Activated B cell treated with CpG ODN at 0.5 μM for 24 hours (primary cell): ENCODE measurements around the gene GRHL1. TPM values are rescaled to one million over a fixed set of nuclear protein-coding genes. Genes with fewer than 3 reads are reported as not detected.
"Not testable (repeated sequence)": the region's sequence is repeated elsewhere in the genome, so short reads cannot be mapped to it uniquely, and the experiment has no call there.

Experiments
- ATAC-seq: fragments of 200-7000 bp; cut with Tn5 transposase; one replicate; pipeline ENCODE4 v1.10.0; 2021; ENCODE audit warnings: low read depth, mild to moderate bottlenecking, moderate library complexity
- CTCF ChIA-PET: fragments of 350-600 bp; sonication (Branson Sonifier 250); formaldehyde crosslinking; loops from one replicate; lab custom pipeline; 2021; ENCODE audit warnings: antibody characterized with exemption; lab: Charles Lee
- POLR2A ChIA-PET: fragments of 350-600 bp; sonication (Branson Sonifier 250); formaldehyde crosslinking; loops from one replicate; lab custom pipeline; 2021; ENCODE audit warnings: antibody characterized with exemption; lab: Charles Lee
- DNase-seq: peaks from one replicate; pipeline ENCODE4 v3.0.0; 2022
- H3K27ac Mint-ChIP-seq: one replicate; pipeline ENCODE4 v1.8.0; 2020; ENCODE audit warnings: mixed read lengths
- H3K27me3 Mint-ChIP-seq: one replicate; pipeline ENCODE4 v1.8.0; 2021; ENCODE audit warnings: mixed read lengths
- H3K36me3 Mint-ChIP-seq: one replicate; pipeline ENCODE4 v1.8.0; 2021; ENCODE audit warnings: low read depth, mixed read lengths
- H3K4me1 Mint-ChIP-seq: one replicate; pipeline ENCODE4 v1.8.0; 2021; ENCODE audit warnings: mixed read lengths
- H3K4me3 Mint-ChIP-seq: one replicate; pipeline ENCODE4 v1.8.0; 2020; ENCODE audit warnings: mild to moderate bottlenecking, mixed read lengths
- H3K9me3 Mint-ChIP-seq: one replicate; pipeline ENCODE4 v1.8.0; 2020; ENCODE audit warnings: mixed read lengths
- intact Hi-C: fragments of 100-400 bp; cut with micrococcal nuclease; formaldehyde crosslinking; loops from one replicate; pipeline ENCODE4 v1.15.1; 2024
- total RNA-seq: library from RNA; stranded (reverse); gene quantifications from 2 replicates; pipeline ENCODE4 v1.2.3, GENCODE V29; 2022
- TF ChIP-seq, protein P1 (sequence below): fragments of 200-600 bp; IDR thresholded peaks from one replicate; pipeline ENCODE4 v1.8.0; 2022; ENCODE audit warnings: antibody characterized with exemption, mild to moderate bottlenecking

GRHL1 gene
- total RNA-seq, 1 donor from 2014 or later, result 0.95 TPM

DNA sequence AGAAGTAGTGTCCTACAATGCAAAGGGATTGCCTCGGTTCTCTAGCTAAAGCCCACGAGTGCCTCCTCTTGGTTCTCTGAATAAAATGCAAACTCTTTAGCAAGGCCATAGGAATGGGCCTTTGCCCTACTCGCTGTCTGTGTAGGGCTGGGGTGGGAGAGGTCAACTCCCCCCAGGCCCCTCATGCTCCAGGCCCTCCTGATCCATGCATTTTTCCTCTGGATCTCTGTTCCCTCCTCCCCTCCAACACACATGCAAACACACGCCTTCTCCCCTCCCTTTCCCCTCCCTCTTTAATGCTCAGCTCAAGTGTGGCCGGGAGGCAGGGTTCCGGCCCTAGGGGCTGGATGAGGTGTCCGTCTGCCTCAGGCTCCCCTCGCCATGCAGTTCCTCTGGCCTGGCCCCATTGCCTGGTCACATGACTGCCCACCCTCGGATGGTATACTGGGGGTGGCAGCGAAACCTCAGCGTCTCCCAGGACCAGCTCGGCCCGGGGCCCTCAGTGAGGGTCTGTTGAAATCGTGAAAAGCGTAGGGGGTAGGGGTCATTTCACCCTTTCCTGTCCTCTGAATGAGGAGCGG, 77.0 kb downstream of the GRHL1 start:
- intact Hi-C loops, result no loop called here
- Mint-ChIP-seq H3K4me1 (peaks cover 47% of the 10 kb centered on the region), H3K9me3 (no peaks in the 10 kb centered on the region), H3K27ac (peak overlapping the region; percentile 86), H3K4me3 (no peak overlapping the region), H3K36me3 (no peaks in the 10 kb centered on the region), H3K27me3 (no peaks in the 10 kb centered on the region)
- CTCF ChIA-PET, result interaction anchor here (1.1 to 2.1 kb wide), 4 partner anchors 10 to 215 kb away, joined by 3 to 18 read pairs (median 10); no protein-coding TSS in a partner anchor
- ATAC-seq (no peak), DNase-seq (no peak)
- TF ChIP-seq, protein P1, sequence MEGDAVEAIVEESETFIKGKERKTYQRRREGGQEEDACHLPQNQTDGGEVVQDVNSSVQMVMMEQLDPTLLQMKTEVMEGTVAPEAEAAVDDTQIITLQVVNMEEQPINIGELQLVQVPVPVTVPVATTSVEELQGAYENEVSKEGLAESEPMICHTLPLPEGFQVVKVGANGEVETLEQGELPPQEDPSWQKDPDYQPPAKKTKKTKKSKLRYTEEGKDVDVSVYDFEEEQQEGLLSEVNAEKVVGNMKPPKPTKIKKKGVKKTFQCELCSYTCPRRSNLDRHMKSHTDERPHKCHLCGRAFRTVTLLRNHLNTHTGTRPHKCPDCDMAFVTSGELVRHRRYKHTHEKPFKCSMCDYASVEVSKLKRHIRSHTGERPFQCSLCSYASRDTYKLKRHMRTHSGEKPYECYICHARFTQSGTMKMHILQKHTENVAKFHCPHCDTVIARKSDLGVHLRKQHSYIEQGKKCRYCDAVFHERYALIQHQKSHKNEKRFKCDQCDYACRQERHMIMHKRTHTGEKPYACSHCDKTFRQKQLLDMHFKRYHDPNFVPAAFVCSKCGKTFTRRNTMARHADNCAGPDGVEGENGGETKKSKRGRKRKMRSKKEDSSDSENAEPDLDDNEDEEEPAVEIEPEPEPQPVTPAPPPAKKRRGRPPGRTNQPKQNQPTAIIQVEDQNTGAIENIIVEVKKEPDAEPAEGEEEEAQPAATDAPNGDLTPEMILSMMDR, result no peak
- POLR2A ChIA-PET, result interaction anchor here (1.0 to 4.6 kb wide), 5 partner anchors 10 to 417 kb away, joined by 3 to 52 read pairs (median 7); partner anchors contain the start of genes KLF11 and TAF1B

DNA sequence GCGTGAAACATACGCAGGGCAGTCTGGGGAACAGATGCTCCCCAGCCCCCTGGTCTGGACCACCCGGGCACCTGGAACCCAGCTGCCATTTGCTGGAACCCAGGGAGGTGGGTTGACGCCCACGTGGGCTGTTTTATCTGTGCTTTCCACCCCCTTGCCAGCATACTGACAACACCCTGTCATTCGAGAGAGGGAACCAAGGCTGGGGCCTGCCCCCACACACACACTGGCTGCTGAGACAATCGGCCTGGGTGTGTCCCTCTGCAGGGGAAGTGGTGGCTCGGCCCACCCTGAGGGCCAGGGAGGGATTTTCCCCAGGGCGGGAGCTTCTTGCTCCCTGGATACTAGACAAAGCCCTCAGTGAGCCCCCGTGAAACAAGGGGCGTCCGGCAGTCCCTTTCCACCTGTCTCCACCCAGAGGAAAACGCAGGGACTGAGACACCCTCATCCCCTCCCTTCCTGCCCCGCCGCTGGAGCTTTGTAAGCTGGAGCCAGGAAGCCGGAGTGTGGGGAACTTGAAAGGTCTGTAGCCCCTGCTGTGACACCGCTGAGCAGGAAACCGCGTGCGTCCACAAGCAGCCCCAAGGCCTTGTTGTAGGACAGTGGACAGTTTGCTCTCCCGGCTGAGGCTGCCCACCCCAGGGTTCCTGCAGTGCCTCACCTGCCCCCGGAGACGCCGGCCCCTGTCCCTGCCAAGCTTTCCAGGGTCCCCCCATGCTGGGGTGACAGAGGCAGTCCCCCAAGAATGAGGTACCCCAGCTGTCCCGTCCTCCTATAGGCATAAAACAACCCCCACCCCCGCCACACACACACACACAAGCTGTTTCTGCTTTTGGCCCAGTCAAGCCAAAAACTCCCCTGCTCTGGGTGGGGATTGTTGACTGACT, 77.7 kb downstream of the GRHL1 start:
- ATAC-seq (peak; percentile 99), DNase-seq (peak; percentile 49)
- peak overlapping the region; percentile 82 for H3K4me3 Mint-ChIP-seq
- no peaks in the 10 kb centered on the region for H3K27me3 Mint-ChIP-seq
- H3K36me3 Mint-ChIP-seq, result no peaks in the 10 kb centered on the region
- intact Hi-C loops, result loop anchor here (1.0 kb wide), 2 partner anchors 15 to 45 kb away; no protein-coding TSS in a partner anchor
- CTCF ChIA-PET, result interaction anchor here (1.1 to 2.1 kb wide), 4 partner anchors 9 to 215 kb away, joined by 3 to 18 read pairs (median 10); no protein-coding TSS in a partner anchor
- POLR2A ChIA-PET, result interaction anchor here (0.5 to 4.6 kb wide), 9 partner anchors 9 to 479 kb away, joined by 3 to 52 read pairs (median 7); partner anchors contain the start of genes ADAM17, KLF11 and TAF1B
- TF ChIP-seq, protein P1, result no peak
- peaks cover 47% of the 10 kb centered on the region for H3K4me1 Mint-ChIP-seq
- H3K27ac Mint-ChIP-seq, result peak overlapping the region; percentile 86
- no peaks in the 10 kb centered on the region for H3K9me3 Mint-ChIP-seq

DNA sequence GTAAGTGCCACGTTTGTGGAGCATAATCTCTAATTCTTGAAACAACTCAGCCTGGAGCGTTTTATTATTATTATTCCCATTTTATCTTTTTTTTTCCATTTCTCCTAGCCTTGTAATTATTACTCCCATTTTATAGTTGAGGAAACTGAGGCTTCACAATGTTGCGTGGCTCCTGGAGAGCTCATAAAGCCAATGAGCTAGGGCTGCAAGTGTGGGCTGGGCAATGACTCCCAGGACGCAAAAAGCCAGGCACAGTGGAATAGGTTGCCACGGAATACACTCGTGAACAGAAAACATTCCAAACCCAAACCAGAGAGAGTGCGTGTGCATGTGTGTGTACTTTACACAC, 78.4 kb downstream of the GRHL1 start:
- TF ChIP-seq, protein P1, result no peak
- DNase-seq (no peak), ATAC-seq (no peak)
- Mint-ChIP-seq H3K4me3 (peak overlapping the region; percentile 82), H3K27me3 (no peaks in the 10 kb centered on the region), H3K27ac (peak overlapping the region; percentile 86), H3K9me3 (no peaks in the 10 kb centered on the region), H3K36me3 (no peaks in the 10 kb centered on the region), H3K4me1 (peaks cover 51% of the 10 kb centered on the region)
- intact Hi-C loops, result loop anchor here (1.0 kb wide), 2 partner anchors 14 to 46 kb away; no protein-coding TSS in a partner anchor
- ChIA-PET POLR2A (interaction anchor here (0.5 to 4.6 kb wide), 7 partner anchors 14 to 480 kb away, joined by 3 to 52 read pairs (median 7); partner anchors contain the start of genes ADAM17, KLF11 and TAF1B), CTCF (interaction anchor here (1.6 to 2.1 kb wide), 2 partner anchors 18 to 45 kb away, joined by 15 to 18 read pairs; no protein-coding TSS in a partner anchor)

- Mint-ChIP-seq H3K4me3 (no peak overlapping the region), H3K9me3 (no peaks in the 10 kb centered on the region), H3K27me3 (no peaks in the 10 kb centered on the region), H3K27ac (no peak overlapping the region), H3K4me1 (peaks cover 54% of the 10 kb centered on the region), H3K36me3 (no peaks in the 10 kb centered on the region)
- ATAC-seq (no peak), DNase-seq (no peak)
- ChIA-PET CTCF (interaction anchor here (2.1 kb wide), 1 partner anchor 17 kb away, joined by 15 read pairs; no protein-coding TSS in a partner anchor), POLR2A (interaction anchor here (0.6 to 4.6 kb wide), 4 partner anchors 13 to 475 kb away, joined by 3 to 52 read pairs (median 8); partner anchors contain the start of genes ADAM17 and KLF11)
- intact Hi-C loops, result no loop called here
- TF ChIP-seq, protein P1, result no peak
Measured at GRCh38 chr2:10030311-10030736, 78.8 kb downstream of the GRHL1 start.

GRCh38 chr2:10030798-10031197, 79.3 kb downstream of the GRHL1 start:
- H3K36me3 Mint-ChIP-seq, DNase-seq, H3K27me3 Mint-ChIP-seq, CTCF ChIA-PET, H3K27ac Mint-ChIP-seq, H3K9me3 Mint-ChIP-seq, ATAC-seq, intact Hi-C loops: not testable (repeated sequence)
- peak overlapping the region; percentile 38 for H3K4me3 Mint-ChIP-seq
- H3K4me1 Mint-ChIP-seq, result peaks cover 58% of the 10 kb centered on the region
- POLR2A ChIA-PET, result interaction anchor here (0.6 to 4.6 kb wide), 3 partner anchors 13 to 475 kb away, joined by 3 to 52 read pairs (median 5); partner anchors contain the start of genes ADAM17 and KLF11
